Activated naive CD8-positive, alpha-beta T cell (primary cell): ENCODE results near the gene RBMS1.

Experiments
- H3K27ac Mint-ChIP-seq: one replicate; pipeline ENCODE4 v1.8.0; 2021; ENCODE audit warnings: mixed read lengths
- H3K27me3 Mint-ChIP-seq: one replicate; pipeline ENCODE4 v1.8.0; 2021; ENCODE audit warnings: mixed read lengths
- H3K36me3 Mint-ChIP-seq: one replicate; pipeline ENCODE4 v1.8.0; 2021; ENCODE audit warnings: mixed read lengths
- H3K4me1 Mint-ChIP-seq: one replicate; pipeline ENCODE4 v1.8.0; 2021; ENCODE audit warnings: low read depth, mixed read lengths
- H3K4me3 Mint-ChIP-seq: one replicate; pipeline ENCODE4 v1.8.0; 2021; ENCODE audit warnings: mild to moderate bottlenecking, mixed read lengths
- H3K9me3 Mint-ChIP-seq: one replicate; pipeline ENCODE4 v1.8.0; 2021; ENCODE audit warnings: low read depth, mixed read lengths

RBMS1 gene

GRCh38 chr2:160384791-160385190 lies 108.8 kb downstream of the RBMS1 start:
- Mint-ChIP-seq H3K27me3 (no peaks in the 10 kb centered on the region), H3K4me1 (peaks cover 78% of the 10 kb centered on the region), H3K27ac (peak overlapping the region; percentile 35)

GRCh38 chr2:160381425-160381951 lies 112.1 kb downstream of the RBMS1 start:
- H3K36me3 Mint-ChIP-seq = peaks cover 4% of the 10 kb centered on the region
- H3K4me3 Mint-ChIP-seq = peak overlapping the region; percentile 11
- H3K27ac Mint-ChIP-seq = peak overlapping the region; percentile 78
- H3K4me1 Mint-ChIP-seq = peaks cover 74% of the 10 kb centered on the region
- no peaks in the 10 kb centered on the region for H3K27me3 Mint-ChIP-seq
- no peaks in the 10 kb centered on the region for H3K9me3 Mint-ChIP-seq

More at GRCh38 chr2:160384791-160385190, 108.8 kb downstream of the RBMS1 start:
- no peak overlapping the region for H3K4me3 Mint-ChIP-seq
- peaks cover 4% of the 10 kb centered on the region for H3K36me3 Mint-ChIP-seq
- no peaks in the 10 kb centered on the region for H3K9me3 Mint-ChIP-seq

- Mint-ChIP-seq H3K9me3 (no peaks in the 10 kb centered on the region), H3K36me3 (peaks cover 4% of the 10 kb centered on the region), H3K27ac (peak overlapping the region; percentile 78), H3K4me3 (no peak overlapping the region), H3K4me1 (peaks cover 77% of the 10 kb centered on the region), H3K27me3 (no peaks in the 10 kb centered on the region)
Observed at GRCh38 chr2:160380611-160381010, 113.0 kb downstream of the RBMS1 start.

- no peaks in the 10 kb centered on the region for H3K9me3 Mint-ChIP-seq
- H3K4me3 Mint-ChIP-seq = peak overlapping the region; percentile 44
- no peaks in the 10 kb centered on the region for H3K27me3 Mint-ChIP-seq
- H3K27ac Mint-ChIP-seq = peak overlapping the region; percentile 78
- peaks cover 79% of the 10 kb centered on the region for H3K4me1 Mint-ChIP-seq
- peaks cover 4% of the 10 kb centered on the region for H3K36me3 Mint-ChIP-seq
Observed at GRCh38 chr2:160380000-160380570, 113.5 kb downstream of the RBMS1 start.

- H3K9me3 Mint-ChIP-seq = no peaks in the 10 kb centered on the region
- H3K36me3 Mint-ChIP-seq = peaks cover 4% of the 10 kb centered on the region
- H3K27me3 Mint-ChIP-seq = no peaks in the 10 kb centered on the region
- H3K27ac Mint-ChIP-seq = peak overlapping the region; percentile 78
- peaks cover 76% of the 10 kb centered on the region for H3K4me1 Mint-ChIP-seq
- H3K4me3 Mint-ChIP-seq = no peak overlapping the region
Observed at GRCh38 chr2:160379399-160379798, 114.2 kb downstream of the RBMS1 start.

GRCh38 chr2:160377204-160377995 lies 116.2 kb downstream of the RBMS1 start:
- Mint-ChIP-seq H3K27me3 (no peaks in the 10 kb centered on the region), H3K4me1 (peaks cover 87% of the 10 kb centered on the region), H3K9me3 (no peaks in the 10 kb centered on the region), H3K27ac (peak overlapping the region; percentile 64), H3K36me3 (peaks cover 6% of the 10 kb centered on the region), H3K4me3 (no peak overlapping the region)

GRCh38 chr2:160376576-160376975 lies 117.0 kb downstream of the RBMS1 start:
- H3K4me3 Mint-ChIP-seq = no peak overlapping the region
- H3K36me3 Mint-ChIP-seq = peaks cover 6% of the 10 kb centered on the region
- no peaks in the 10 kb centered on the region for H3K27me3 Mint-ChIP-seq
- H3K4me1 Mint-ChIP-seq = peaks cover 87% of the 10 kb centered on the region
- no peaks in the 10 kb centered on the region for H3K9me3 Mint-ChIP-seq
- H3K27ac Mint-ChIP-seq = no peak overlapping the region

GRCh38 chr2:160375802-160376469 lies 117.7 kb downstream of the RBMS1 start:
- peak overlapping the region; percentile 64 for H3K27ac Mint-ChIP-seq
- no peaks in the 10 kb centered on the region for H3K9me3 Mint-ChIP-seq
- H3K36me3 Mint-ChIP-seq = peaks cover 6% of the 10 kb centered on the region
- H3K4me3 Mint-ChIP-seq = peak overlapping the region; percentile 17
- H3K4me1 Mint-ChIP-seq = peaks cover 87% of the 10 kb centered on the region
- no peaks in the 10 kb centered on the region for H3K27me3 Mint-ChIP-seq

- Mint-ChIP-seq H3K36me3 (peaks cover 5% of the 10 kb centered on the region), H3K4me1 (peaks cover 85% of the 10 kb centered on the region), H3K4me3 (no peak overlapping the region), H3K9me3 (no peaks in the 10 kb centered on the region), H3K27me3 (no peaks in the 10 kb centered on the region), H3K27ac (no peak overlapping the region)
Observed at GRCh38 chr2:160375037-160375436, 118.6 kb downstream of the RBMS1 start.

GRCh38 chr2:160373666-160374065 lies 119.9 kb downstream of the RBMS1 start:
- no peaks in the 10 kb centered on the region for H3K27me3 Mint-ChIP-seq
- H3K27ac Mint-ChIP-seq = no peak overlapping the region
- no peaks in the 10 kb centered on the region for H3K9me3 Mint-ChIP-seq
- H3K4me3 Mint-ChIP-seq = peak overlapping the region; percentile 2
- H3K36me3 Mint-ChIP-seq = peaks cover 5% of the 10 kb centered on the region
- H3K4me1 Mint-ChIP-seq = peaks cover 87% of the 10 kb centered on the region

- Mint-ChIP-seq H3K36me3 (peaks cover 5% of the 10 kb centered on the region), H3K4me1 (peaks cover 86% of the 10 kb centered on the region), H3K27ac (no peak overlapping the region), H3K27me3 (no peaks in the 10 kb centered on the region), H3K9me3 (no peaks in the 10 kb centered on the region), H3K4me3 (no peak overlapping the region)
Observed at GRCh38 chr2:160373263-160373662, 120.3 kb downstream of the RBMS1 start.

- H3K9me3 Mint-ChIP-seq = no peaks in the 10 kb centered on the region
- peaks cover 89% of the 10 kb centered on the region for H3K4me1 Mint-ChIP-seq
- H3K27me3 Mint-ChIP-seq = no peaks in the 10 kb centered on the region
- no peak overlapping the region for H3K4me3 Mint-ChIP-seq
- peak overlapping the region; percentile 65 for H3K27ac Mint-ChIP-seq
- peaks cover 5% of the 10 kb centered on the region for H3K36me3 Mint-ChIP-seq
Observed at GRCh38 chr2:160372585-160372984, 121.0 kb downstream of the RBMS1 start.

- Mint-ChIP-seq H3K36me3 (peaks cover 5% of the 10 kb centered on the region), H3K27me3 (no peaks in the 10 kb centered on the region), H3K4me3 (no peak overlapping the region), H3K9me3 (no peaks in the 10 kb centered on the region), H3K4me1 (peaks cover 88% of the 10 kb centered on the region), H3K27ac (peak overlapping the region; percentile 17)
Observed at GRCh38 chr2:160372010-160372356, 121.6 kb downstream of the RBMS1 start.

GRCh38 chr2:160371251-160372009 lies 122.2 kb downstream of the RBMS1 start:
- peak overlapping the region; percentile 17 for H3K27ac Mint-ChIP-seq
- no peak overlapping the region for H3K4me3 Mint-ChIP-seq
- no peaks in the 10 kb centered on the region for H3K27me3 Mint-ChIP-seq
- peaks cover 5% of the 10 kb centered on the region for H3K36me3 Mint-ChIP-seq
- no peaks in the 10 kb centered on the region for H3K9me3 Mint-ChIP-seq
- peaks cover 89% of the 10 kb centered on the region for H3K4me1 Mint-ChIP-seq
